Measurements from ENCODE around the gene C4orf46. TPM values are rescaled to one million over a fixed set of nuclear protein-coding genes. Genes with fewer than 3 reads are reported as not detected.

C4orf46 gene
- total RNA-seq, 1 donor from 2014 or later, result 18.5 TPM

DNA sequence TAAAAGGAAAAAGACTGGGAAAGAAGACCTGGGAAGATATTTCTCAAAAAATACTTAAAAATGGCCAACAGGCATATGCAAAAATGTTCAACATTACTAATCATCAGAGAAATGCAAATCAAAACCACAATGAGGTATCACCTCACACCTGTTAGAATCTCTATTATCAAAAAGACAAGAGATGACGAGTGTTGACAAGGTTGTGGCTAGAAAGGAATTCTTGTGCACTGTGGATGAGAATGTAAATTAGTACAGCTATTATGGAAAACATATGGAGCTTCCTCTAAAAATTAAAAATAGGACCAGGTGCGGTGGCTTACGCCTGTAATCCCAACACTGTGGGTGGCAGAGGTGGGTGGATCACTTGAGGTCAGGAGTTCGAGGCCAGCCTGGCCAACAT lies 50.0 kb downstream of the C4orf46 start:
- no peaks in the 10 kb centered on the region for H3K27me3 Mint-ChIP-seq (ENCODE audit: unreplicated experiment)
- TF ChIP-seq, protein P1, sequence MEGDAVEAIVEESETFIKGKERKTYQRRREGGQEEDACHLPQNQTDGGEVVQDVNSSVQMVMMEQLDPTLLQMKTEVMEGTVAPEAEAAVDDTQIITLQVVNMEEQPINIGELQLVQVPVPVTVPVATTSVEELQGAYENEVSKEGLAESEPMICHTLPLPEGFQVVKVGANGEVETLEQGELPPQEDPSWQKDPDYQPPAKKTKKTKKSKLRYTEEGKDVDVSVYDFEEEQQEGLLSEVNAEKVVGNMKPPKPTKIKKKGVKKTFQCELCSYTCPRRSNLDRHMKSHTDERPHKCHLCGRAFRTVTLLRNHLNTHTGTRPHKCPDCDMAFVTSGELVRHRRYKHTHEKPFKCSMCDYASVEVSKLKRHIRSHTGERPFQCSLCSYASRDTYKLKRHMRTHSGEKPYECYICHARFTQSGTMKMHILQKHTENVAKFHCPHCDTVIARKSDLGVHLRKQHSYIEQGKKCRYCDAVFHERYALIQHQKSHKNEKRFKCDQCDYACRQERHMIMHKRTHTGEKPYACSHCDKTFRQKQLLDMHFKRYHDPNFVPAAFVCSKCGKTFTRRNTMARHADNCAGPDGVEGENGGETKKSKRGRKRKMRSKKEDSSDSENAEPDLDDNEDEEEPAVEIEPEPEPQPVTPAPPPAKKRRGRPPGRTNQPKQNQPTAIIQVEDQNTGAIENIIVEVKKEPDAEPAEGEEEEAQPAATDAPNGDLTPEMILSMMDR (IDR thresholded peaks at IDR 0.05; ENCODE audit: partially characterized antibody, unreplicated experiment), result no peak
- no peak overlapping the region for H3K27ac Mint-ChIP-seq (ENCODE audit: unreplicated experiment)
- no peaks in the 10 kb centered on the region for H3K36me3 Mint-ChIP-seq (ENCODE audit: unreplicated experiment)
- H3K4me1 Mint-ChIP-seq (ENCODE audit: low read depth, unreplicated experiment), result no peaks in the 10 kb centered on the region
- DNase-seq, result no peak
- H3K4me3 Mint-ChIP-seq (ENCODE audit: unreplicated experiment), result no peak overlapping the region
- H3K9me3 Mint-ChIP-seq (ENCODE audit: unreplicated experiment), result no peaks in the 10 kb centered on the region

- no peak overlapping the region for H3K4me3 Mint-ChIP-seq (ENCODE audit: unreplicated experiment)
- no peaks in the 10 kb centered on the region for H3K4me1 Mint-ChIP-seq (ENCODE audit: low read depth, unreplicated experiment)
- DNase-seq, result no peak
- H3K9me3 Mint-ChIP-seq (ENCODE audit: unreplicated experiment), result no peaks in the 10 kb centered on the region
- no peaks in the 10 kb centered on the region for H3K27me3 Mint-ChIP-seq (ENCODE audit: unreplicated experiment)
- TF ChIP-seq, protein P1 (IDR thresholded peaks at IDR 0.05; ENCODE audit: partially characterized antibody, unreplicated experiment), result no peak
- H3K36me3 Mint-ChIP-seq (ENCODE audit: unreplicated experiment), result no peaks in the 10 kb centered on the region
- H3K27ac Mint-ChIP-seq (ENCODE audit: unreplicated experiment), result no peak overlapping the region
Measured at GRCh38 chr4:158617956-158618355, 53.7 kb downstream of the C4orf46 start.

Other genes starting within 250 kb of the C4orf46 start
- gene RXFP1, start 150.0 kb downstream of the C4orf46 start, total RNA-seq (ENCODE audit: unreplicated experiment), result not detected
- 11.5 TPM for gene ETFDH, start 409 bp upstream of the C4orf46 start, total RNA-seq (ENCODE audit: unreplicated experiment)
- gene PPID, start 51.5 kb upstream of the C4orf46 start, total RNA-seq (ENCODE audit: unreplicated experiment), result 22.1 TPM
- 53.2 TPM for gene FNIP2, start 97.1 kb upstream of the C4orf46 start, total RNA-seq (ENCODE audit: unreplicated experiment)

Data from glutamatergic neuron (in vitro differentiated cells).